HCT116 (cell line): ENCODE measurements around the gene SEL1L3. TPM values are rescaled to one million over a fixed set of nuclear protein-coding genes. Genes with fewer than 3 reads are reported as not detected.

Experiments used
- ATAC-seq: fragments of 200-7000 bp; cut with Tn5 transposase; 2 replicates; pipeline ENCODE4 v1.9.1; 2020; ENCODE audit warnings: mild to moderate bottlenecking, moderate library complexity
- BruUV-seq: library from RNA; stranded (reverse); fragments of 400-500 nt; replicated peaks from 2 replicates; lab custom pipeline; 2021; lab: Mats Ljungman, UMichigan
- CTCF ChIA-PET: fragments of 300-600 bp; sonication (Branson Sonifier 250); formaldehyde crosslinking; loops from one replicate; lab custom pipeline; 2021; ENCODE audit warnings: antibody characterized with exemption; lab: Charles Lee
- POLR2A ChIA-PET: fragments of 300-600, 350-600 bp; sonication (Branson Sonifier 250); formaldehyde crosslinking; loops from one replicate; lab custom pipeline; 2021; ENCODE audit warnings: antibody characterized with exemption; lab: Charles Lee
- RAD21 ChIA-PET, 2 experiments: fragments of 300-600 bp; sonication (Branson Sonifier 250); formaldehyde crosslinking; loops; one replicate each; lab custom pipeline; 2023; ENCODE audit warnings: low total read pairs in 2 of 2; ENCODE audit not compliant: uncharacterized antibody in 2 of 2, unreplicated experiment in 2 of 2, low non-redundant PET in 1 of 2; lab: Charles Lee
- DNase-seq: peaks from one replicate; pipeline ENCODE4 v3.0.0-alpha.2; 2010; ENCODE audit warnings: low read depth, low spot score
- H2AFZ ChIP-seq: fragments of 200-600 bp; shearing (Covaris generic), sonication (generic); 2 replicates; pipeline ENCODE4 v1.6.1; 2017; ENCODE audit warnings: low read depth, mixed run types, mixed read lengths, antibody characterized with exemption, low read length; ENCODE audit not compliant: poor library complexity, severe bottlenecking
- H3K27ac ChIP-seq: 2 replicates; pipeline ENCODE4 v1.5.1; 2012; ENCODE audit warnings: low read depth, low read length
- H3K27me3 ChIP-seq: fragments of 200-600 bp; sonication (generic); 2 replicates; pipeline ENCODE4 v1.6.1; 2016; ENCODE audit warnings: mixed run types, low read length, mixed read lengths; ENCODE audit not compliant: insufficient read depth
- H3K36me3 ChIP-seq, 2 experiments: fragments of 200-500 bp in 1 of 2; fragments of 200-600 bp in 1 of 2; sonication (Bioruptor generic) in 1 of 2; sonication (generic) in 1 of 2; 2 replicates each; pipeline versions ENCODE4 v1.5.1 to v1.6.1; 2014 to 2016; ENCODE audit warnings: low read length in 2 of 2, inconsistent platforms in 1 of 2, mixed read lengths in 1 of 2, mixed run types in 1 of 2; ENCODE audit not compliant: insufficient read depth in 2 of 2, control insufficient read depth in 1 of 2
- H3K4me1 ChIP-seq, 2 experiments: fragments of 200-600 bp in 1 of 2; sonication (generic) in 1 of 2; 2 replicates each; pipeline versions ENCODE4 v1.5.1 to v1.6.1; 2012 to 2017; ENCODE audit warnings: low read length in 2 of 2, inconsistent platforms in 1 of 2, mild to moderate bottlenecking in 1 of 2, mixed read lengths in 1 of 2, mixed run types in 1 of 2, moderate library complexity in 1 of 2; ENCODE audit not compliant: insufficient read depth in 2 of 2, control insufficient read depth in 1 of 2
- H3K4me2 ChIP-seq: fragments of 200-600 bp; sonication (generic); 2 replicates; pipeline ENCODE4 v1.6.1; 2017; ENCODE audit warnings: mixed run types, low read length, mixed read lengths
- H3K4me3 ChIP-seq, 2 experiments: fragments of 200-600 bp in 1 of 2; sonication (generic) in 1 of 2; replicated peaks in 1 of 2; 2 replicates each; pipeline ENCODE4 v1.5.1; 2011 to 2016; ENCODE audit warnings: low read length in 2 of 2, control low read depth in 1 of 2, low read depth in 1 of 2, mild to moderate bottlenecking in 1 of 2, mixed read lengths in 1 of 2, mixed run types in 1 of 2
- H3K79me2 ChIP-seq: fragments of 200-600 bp; sonication (generic); 2 replicates; pipeline ENCODE4 v1.6.1; 2017; ENCODE audit warnings: mild to moderate bottlenecking, mixed run types, low read length, moderate library complexity, mixed read lengths; ENCODE audit not compliant: insufficient read depth
- H3K9ac ChIP-seq: fragments of 200-600 bp; sonication (generic); 2 replicates; pipeline ENCODE4 v1.6.1; 2016; ENCODE audit warnings: low read length, mixed read lengths
- H3K9me2 ChIP-seq: fragments of 200-600 bp; sonication (generic), shearing (Covaris generic); 2 replicates; pipeline ENCODE4 v1.6.1; 2017; ENCODE audit warnings: mixed run types, mild to moderate bottlenecking, moderate library complexity; ENCODE audit not compliant: insufficient read depth
- H3K9me3 ChIP-seq, 2 experiments: fragments of 200-500 bp in 1 of 2; fragments of 200-600 bp in 1 of 2; sonication (Bioruptor generic) in 1 of 2; sonication (generic) in 1 of 2; 2 replicates each; pipeline ENCODE4 v1.6.1; 2014 to 2017; ENCODE audit warnings: low read length in 2 of 2, mixed read lengths in 2 of 2, inconsistent platforms in 1 of 2, low read depth in 1 of 2, mild to moderate bottlenecking in 1 of 2, mixed run types in 1 of 2, moderate library complexity in 1 of 2; ENCODE audit not compliant: control insufficient read depth in 1 of 2, insufficient read depth in 1 of 2
- H4K20me1 ChIP-seq: fragments of 200-600 bp; sonication (generic), shearing (Covaris generic); 2 replicates; pipeline ENCODE4 v1.6.1; 2017; ENCODE audit warnings: mixed run types, mild to moderate bottlenecking, moderate library complexity; ENCODE audit not compliant: insufficient read depth
- ATF3 ChIP-seq: IDR thresholded peaks from 2 replicates; pipeline ENCODE4 v1.6.1; 2012
- CTCF ChIP-seq, 3 experiments: fragments of 200-600 bp in 1 of 3; sonication (generic) in 1 of 3; IDR thresholded peaks in 2 of 3; conservative IDR thresholded peaks in 1 of 3; 2 replicates each; pipeline ENCODE4 v1.5.1; 2012 to 2017; ENCODE audit warnings: low read depth in 2 of 3, low read length in 2 of 3, antibody characterized with exemption in 1 of 3, borderline replicate concordance in 1 of 3, control low read depth in 1 of 3, mild to moderate bottlenecking in 1 of 3, mixed read lengths in 1 of 3, mixed run types in 1 of 3, moderate library complexity in 1 of 3; ENCODE audit not compliant: insufficient read depth in 1 of 3
- SRF ChIP-seq: IDR thresholded peaks from 2 replicates; pipeline ENCODE4 v1.6.1; 2012; ENCODE audit warnings: low read depth
- YY1 ChIP-seq: IDR thresholded peaks from 2 replicates; pipeline ENCODE4 v1.6.1; 2011; ENCODE audit warnings: low read length, low read depth, moderate library complexity, mild to moderate bottlenecking; ENCODE audit not compliant: insufficient replicate concordance; ENCODE audit errors: extremely low read depth
- intact Hi-C: fragments of 100-400 bp; cut with micrococcal nuclease; formaldehyde crosslinking; loops from 2 replicates; pipeline ENCODE4 v1.10.0; 2022
- total RNA-seq: library from RNA; stranded (reverse); gene quantifications from one replicate; pipeline ENCODE4 v1.2.1, GENCODE V29; 2021; ENCODE audit not compliant: unreplicated experiment

Gene SEL1L3
- total RNA-seq, 1 experiment from 2014 or later: 45.0 TPM

GRCh38 chr4:25844961-25845712, 17.7 kb downstream of the SEL1L3 start:
- RAD21 ChIA-PET: no interaction called here
- H3K9ac ChIP-seq: no peak overlapping the region
- H3K79me2 ChIP-seq: no peaks in the 10 kb centered on the region; the same call in 1 of the 2 replicates
- no peaks in the 10 kb centered on the region for H3K9me3 ChIP-seq
- no peaks in the 10 kb centered on the region for H4K20me1 ChIP-seq
- no peaks in the 10 kb centered on the region for H3K27me3 ChIP-seq
- no peak overlapping the region for H3K4me2 ChIP-seq
- BruUV-seq: TSS peak; percentile 11
- intact Hi-C loops: no loop called here
- H3K27ac ChIP-seq: no peak overlapping the region
- CTCF ChIA-PET: no interaction called here
- H2AFZ ChIP-seq: no peak overlapping the region
- H3K36me3 ChIP-seq: peaks cover 3 to 17% of the 10 kb centered on the region in 2 experiments; a peak in 2 of 4 replicates
- no peak for TF ChIP-seq CTCF (IDR thresholded peaks at IDR 0.05 in 2 of 3, conservative IDR thresholded peaks at IDR 0.05 in 1 of 3; ENCODE audit: borderline replicate concordance in 1 of 3, insufficient read depth in 1 of 3, low read depth in 2 of 3, low read length in 2 of 3)
- no peak for TF ChIP-seq YY1
- no peak for TF ChIP-seq SRF
- TF ChIP-seq ATF3: no peak
- POLR2A ChIA-PET: no interaction called here
- H3K4me3 ChIP-seq: no peak overlapping the region
- ATAC-seq (no peak), DNase-seq (no peak)
- H3K9me2 ChIP-seq: no peaks in the 10 kb centered on the region
- peaks cover 0 to 14% of the 10 kb centered on the region in 2 experiments; a peak in 2 of 4 replicates for H3K4me1 ChIP-seq
